Measurements from ENCODE around the gene ZCWPW1.

DNA sequence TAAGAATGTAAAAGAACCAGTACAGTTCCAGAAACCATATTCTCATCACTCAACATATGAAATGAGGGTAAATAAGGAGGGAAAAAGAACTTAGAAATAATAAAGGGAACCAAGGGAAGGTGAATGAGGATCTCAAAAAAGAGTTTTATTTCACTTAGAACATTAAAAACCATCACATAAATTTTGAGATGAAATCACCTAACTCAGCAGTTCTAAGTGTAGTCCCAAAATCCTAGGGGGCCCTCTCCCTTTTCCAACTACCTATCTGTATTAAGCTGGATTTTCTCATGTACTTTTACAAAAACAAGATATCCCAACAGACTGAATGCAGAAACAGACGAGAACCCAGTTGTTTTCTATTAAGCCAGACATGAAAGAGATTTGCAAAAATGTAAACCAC is 3.2 kb downstream of the ZCWPW1 start:
- TF ChIP-seq, protein P1, sequence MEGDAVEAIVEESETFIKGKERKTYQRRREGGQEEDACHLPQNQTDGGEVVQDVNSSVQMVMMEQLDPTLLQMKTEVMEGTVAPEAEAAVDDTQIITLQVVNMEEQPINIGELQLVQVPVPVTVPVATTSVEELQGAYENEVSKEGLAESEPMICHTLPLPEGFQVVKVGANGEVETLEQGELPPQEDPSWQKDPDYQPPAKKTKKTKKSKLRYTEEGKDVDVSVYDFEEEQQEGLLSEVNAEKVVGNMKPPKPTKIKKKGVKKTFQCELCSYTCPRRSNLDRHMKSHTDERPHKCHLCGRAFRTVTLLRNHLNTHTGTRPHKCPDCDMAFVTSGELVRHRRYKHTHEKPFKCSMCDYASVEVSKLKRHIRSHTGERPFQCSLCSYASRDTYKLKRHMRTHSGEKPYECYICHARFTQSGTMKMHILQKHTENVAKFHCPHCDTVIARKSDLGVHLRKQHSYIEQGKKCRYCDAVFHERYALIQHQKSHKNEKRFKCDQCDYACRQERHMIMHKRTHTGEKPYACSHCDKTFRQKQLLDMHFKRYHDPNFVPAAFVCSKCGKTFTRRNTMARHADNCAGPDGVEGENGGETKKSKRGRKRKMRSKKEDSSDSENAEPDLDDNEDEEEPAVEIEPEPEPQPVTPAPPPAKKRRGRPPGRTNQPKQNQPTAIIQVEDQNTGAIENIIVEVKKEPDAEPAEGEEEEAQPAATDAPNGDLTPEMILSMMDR (IDR thresholded peaks at IDR 0.05), result no peak
- no peak for TF ChIP-seq POLR2AphosphoS5 (IDR thresholded peaks at IDR 0.05)
- TF ChIP-seq POLR2A (IDR thresholded peaks at IDR 0.05), result no peak
